ENCODE data around the gene MPO.

The MPO gene

DNA sequence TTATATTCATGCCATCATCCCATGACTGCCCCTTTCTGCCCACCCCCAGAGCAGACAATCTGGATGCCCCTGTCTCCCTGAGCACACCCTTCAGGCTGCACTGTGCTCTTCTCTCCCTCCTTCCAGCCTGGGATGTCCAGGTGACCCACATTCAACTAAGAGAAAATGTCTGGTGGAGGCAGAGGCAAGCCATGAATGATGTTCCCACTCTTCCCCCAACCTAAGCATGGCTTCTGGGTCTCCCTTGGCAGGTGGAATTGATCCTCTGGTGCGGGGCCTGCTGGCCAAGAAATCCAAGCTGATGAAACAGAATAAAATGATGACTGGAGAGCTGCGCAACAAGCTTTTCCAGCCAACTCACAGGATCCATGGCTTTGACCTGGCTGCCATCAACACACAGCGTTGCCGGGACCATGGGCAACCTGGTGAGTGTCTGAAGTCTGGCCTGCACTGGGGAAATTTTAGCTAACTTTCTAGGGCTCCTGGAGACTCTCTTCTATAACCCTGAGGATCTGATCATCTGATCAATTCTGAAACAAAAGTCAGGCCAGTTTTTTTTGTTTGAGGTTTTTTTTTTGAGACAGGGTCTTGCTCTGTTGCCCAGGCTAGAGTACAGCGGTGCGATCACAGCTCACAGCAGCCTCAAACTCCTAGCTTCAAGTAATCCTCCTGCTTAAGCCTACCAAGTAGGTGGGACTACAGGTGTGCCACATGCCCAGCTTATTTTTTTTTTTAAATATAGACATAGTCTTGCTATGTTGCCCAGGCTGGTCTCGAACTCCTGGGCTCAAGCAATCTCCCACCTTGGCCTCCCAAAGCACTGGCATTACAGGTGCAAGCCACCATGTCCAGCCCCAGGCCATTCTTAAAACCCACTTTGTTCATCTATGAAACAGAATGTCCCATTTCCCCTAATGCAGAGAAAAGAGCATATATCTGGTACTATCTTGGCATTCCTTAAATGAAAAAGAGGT is 14.5 kb downstream of the MPO start:
- DNase-seq (ENCODE audit: low read depth), result no peak
- H3K4me3 ChIP-seq (ENCODE audit: low read depth, low read length), result no peak overlapping the region
- TF ChIP-seq, protein P1, sequence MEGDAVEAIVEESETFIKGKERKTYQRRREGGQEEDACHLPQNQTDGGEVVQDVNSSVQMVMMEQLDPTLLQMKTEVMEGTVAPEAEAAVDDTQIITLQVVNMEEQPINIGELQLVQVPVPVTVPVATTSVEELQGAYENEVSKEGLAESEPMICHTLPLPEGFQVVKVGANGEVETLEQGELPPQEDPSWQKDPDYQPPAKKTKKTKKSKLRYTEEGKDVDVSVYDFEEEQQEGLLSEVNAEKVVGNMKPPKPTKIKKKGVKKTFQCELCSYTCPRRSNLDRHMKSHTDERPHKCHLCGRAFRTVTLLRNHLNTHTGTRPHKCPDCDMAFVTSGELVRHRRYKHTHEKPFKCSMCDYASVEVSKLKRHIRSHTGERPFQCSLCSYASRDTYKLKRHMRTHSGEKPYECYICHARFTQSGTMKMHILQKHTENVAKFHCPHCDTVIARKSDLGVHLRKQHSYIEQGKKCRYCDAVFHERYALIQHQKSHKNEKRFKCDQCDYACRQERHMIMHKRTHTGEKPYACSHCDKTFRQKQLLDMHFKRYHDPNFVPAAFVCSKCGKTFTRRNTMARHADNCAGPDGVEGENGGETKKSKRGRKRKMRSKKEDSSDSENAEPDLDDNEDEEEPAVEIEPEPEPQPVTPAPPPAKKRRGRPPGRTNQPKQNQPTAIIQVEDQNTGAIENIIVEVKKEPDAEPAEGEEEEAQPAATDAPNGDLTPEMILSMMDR (IDR thresholded peaks at IDR 0.05; ENCODE audit: control insufficient read depth, extremely low read depth, insufficient read depth), result no peak

DNA sequence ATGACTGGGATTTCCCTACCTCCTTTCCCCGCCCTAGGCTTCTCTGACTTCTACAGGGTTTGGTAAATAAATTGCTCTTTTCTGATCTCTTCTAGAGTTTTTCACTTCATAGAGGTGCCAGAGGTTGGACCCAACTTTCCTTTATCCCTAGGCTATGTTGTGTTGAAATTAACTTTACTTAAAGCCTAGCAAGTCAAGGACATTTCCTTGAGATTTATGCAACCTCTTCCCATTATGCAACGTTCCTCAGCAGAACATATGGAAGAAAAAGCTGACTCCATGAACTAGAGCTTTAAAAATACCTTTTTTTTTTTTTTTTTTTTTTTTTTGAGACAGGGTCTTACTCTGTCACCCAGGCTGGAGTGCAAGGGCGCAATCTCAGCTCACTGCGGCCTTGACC is 15.5 kb downstream of the MPO start:
- no peak overlapping the region for H3K4me3 ChIP-seq (ENCODE audit: low read depth, low read length)
- TF ChIP-seq, protein P1 (IDR thresholded peaks at IDR 0.05; ENCODE audit: control insufficient read depth, extremely low read depth, insufficient read depth), result no peak
- no peak for DNase-seq (ENCODE audit: low read depth)

DNA sequence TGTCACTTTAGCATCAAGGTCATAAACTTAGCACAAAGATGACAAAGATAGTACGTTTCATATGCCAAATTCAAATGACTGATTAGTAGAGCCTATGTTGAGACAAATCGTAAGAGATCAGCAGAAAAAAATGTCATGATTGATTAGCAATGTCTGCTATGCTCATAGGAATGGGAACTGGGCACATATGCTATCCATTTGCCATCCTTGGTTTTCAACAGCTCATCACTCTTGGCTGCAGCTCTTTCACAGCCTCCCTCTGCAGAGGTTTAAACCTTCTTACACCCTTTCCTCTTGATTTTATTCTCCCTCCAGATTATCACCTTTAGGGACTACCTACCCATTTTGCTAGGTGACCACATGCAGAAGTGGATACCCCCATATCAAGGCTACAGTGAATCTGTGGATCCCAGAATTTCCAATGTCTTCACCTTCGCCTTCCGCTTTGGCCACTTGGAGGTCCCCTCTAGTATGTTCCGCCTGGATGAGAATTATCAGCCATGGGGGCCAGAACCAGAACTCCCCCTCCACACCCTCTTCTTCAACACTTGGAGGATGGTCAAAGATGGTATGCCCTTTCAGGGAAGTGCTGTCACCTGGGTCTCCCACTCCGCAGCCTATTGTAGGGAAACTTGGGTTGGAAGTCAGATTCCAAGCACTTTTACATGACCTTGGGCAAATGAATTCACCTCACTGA is 16.2 kb downstream of the MPO start:
- no peak overlapping the region for H3K4me3 ChIP-seq (ENCODE audit: low read depth, low read length)
- TF ChIP-seq, protein P1 (IDR thresholded peaks at IDR 0.05; ENCODE audit: control insufficient read depth, extremely low read depth, insufficient read depth), result no peak
- no peak for DNase-seq (ENCODE audit: low read depth)

DNA sequence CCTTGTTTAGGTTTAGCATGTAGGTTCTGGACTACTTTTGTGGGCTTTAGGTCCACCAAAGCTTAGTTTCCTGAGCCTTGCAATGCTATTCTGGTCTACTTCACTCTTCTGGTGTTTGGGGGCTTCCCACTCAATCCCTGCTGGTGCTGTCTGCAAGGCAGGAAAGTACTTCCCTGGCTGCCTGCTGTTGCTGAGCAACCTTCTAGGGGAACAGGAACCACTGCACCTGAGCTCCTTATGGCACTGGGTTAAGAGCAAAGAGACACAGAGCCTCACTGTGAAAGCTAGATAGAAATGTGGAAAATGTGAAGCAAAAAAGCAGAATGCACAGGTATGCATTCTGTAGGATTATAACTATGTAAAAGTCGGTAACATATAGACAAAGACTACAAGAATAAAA is 17.0 kb downstream of the MPO start:
- TF ChIP-seq, protein P1 (IDR thresholded peaks at IDR 0.05; ENCODE audit: control insufficient read depth, extremely low read depth, insufficient read depth), result no peak
- no peak overlapping the region for H3K4me3 ChIP-seq (ENCODE audit: low read depth, low read length)
- DNase-seq (ENCODE audit: low read depth), result no peak

DNA sequence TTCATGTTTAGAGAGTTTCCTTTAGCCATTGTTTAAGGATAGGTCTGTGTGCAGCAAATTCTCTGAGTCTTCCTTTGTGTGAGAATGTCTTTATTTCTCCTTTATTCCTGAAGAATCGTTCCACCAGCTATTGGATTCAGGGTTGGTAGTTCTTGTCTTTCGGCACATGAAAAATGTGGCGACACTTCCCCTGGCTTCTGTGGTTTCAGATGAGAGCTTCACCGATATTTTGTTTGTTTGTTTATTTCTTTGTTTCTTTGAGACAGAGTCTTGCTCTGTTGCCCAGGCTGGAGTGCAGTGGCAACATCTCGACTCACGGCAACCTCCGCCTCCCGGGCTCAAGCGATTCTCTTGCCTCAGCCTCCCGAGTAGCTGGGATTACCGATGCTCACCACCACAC is 18.6 kb downstream of the MPO start:
- TF ChIP-seq, protein P1 (IDR thresholded peaks at IDR 0.05; ENCODE audit: control insufficient read depth, extremely low read depth, insufficient read depth), result no peak
- H3K4me3 ChIP-seq (ENCODE audit: low read depth, low read length), result no peak overlapping the region
- no peak for DNase-seq (ENCODE audit: low read depth)

DNA sequence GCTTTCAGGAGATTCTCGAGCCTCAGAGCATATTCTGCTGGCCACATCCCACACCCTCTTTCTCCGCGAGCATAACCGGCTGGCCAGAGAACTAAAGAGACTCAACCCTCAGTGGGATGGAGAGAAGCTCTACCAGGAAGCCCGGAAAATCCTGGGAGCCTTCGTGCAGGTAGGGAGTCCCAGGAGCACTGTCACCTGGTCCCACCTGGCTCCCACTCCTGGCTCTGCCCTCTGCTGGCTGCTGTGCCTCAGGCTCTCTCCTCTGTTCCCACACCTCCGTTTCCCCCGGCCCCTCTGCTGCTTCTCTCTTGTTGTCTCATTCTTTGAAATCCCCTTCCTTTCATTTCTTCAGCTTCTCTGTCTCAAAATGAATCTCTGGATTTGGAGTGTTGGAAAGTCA is 25.9 kb downstream of the MPO start:
- no peak overlapping the region for H3K4me3 ChIP-seq (ENCODE audit: low read depth, low read length)
- TF ChIP-seq, protein P1 (IDR thresholded peaks at IDR 0.05; ENCODE audit: control insufficient read depth, extremely low read depth, insufficient read depth), result 0 out of 2 replicates have a peak, but pooled peaks have one; percentile 7
- DNase-seq (ENCODE audit: low read depth), result no peak
